SU-DHL-6 (cell line): ENCODE results near the gene CAPG.

ENCODE experiments used
- CTCF ChIP-seq: fragments of 200-600 bp; sonication (generic); IDR thresholded peaks from one replicate; pipeline ENCODE4 v1.5.1; 2017; ENCODE audit warnings: antibody characterized with exemption, mild to moderate bottlenecking, low read length, moderate library complexity; ENCODE audit not compliant: insufficient read depth, poor library complexity, severe bottlenecking
- EZH2phosphoT487 ChIP-seq: fragments of 200-600 bp; sonication (generic), shearing (Covaris generic); conservative IDR thresholded peaks from 2 replicates; pipeline ENCODE4 v1.6.1; 2018; ENCODE audit warnings: mild to moderate bottlenecking, antibody characterized with exemption, low read length, moderate library complexity, mixed read lengths

- TF ChIP-seq CTCF (no peak), EZH2phosphoT487 (no peak)
Observed at GRCh38 chr2:85376291-85377065, 33.7 kb downstream of the CAPG start.
